Measurements from ENCODE around the gene DDB1. TPM values are rescaled to one million over a fixed set of nuclear protein-coding genes. Genes with fewer than 3 reads are reported as not detected.

The DDB1 gene
- total and polyA plus RNA-seq, 9 of the 15 experiments (the other 6 are each of a cell fraction or from before 2014, with no cell fraction given) = 172 to 361 (median 266) TPM

- 0 out of 2 replicates have a peak, but pooled peaks have one; percentile 41 for TF ChIP-seq ZHX1 (conservative IDR thresholded peaks at IDR 0.05; ENCODE audit: low read length)
- TF ChIP-seq NR2C2 (CRISPR knock-in tag; IDR thresholded peaks at IDR 0.05) = 0 out of 2 replicates have a peak, but pooled peaks have one; percentile 50
- TF ChIP-seq NR2C2 (tag; IDR thresholded peaks at IDR 0.05) = no peak
- no peak for TF ChIP-seq NBN (IDR thresholded peaks at IDR 0.05; ENCODE audit: low read depth)
- TF ChIP-seq FOXM1 (IDR thresholded peaks at IDR 0.05; ENCODE audit: low read depth) = no peak
- TF ChIP-seq FOXM1 (CRISPR knock-in tag; IDR thresholded peaks at IDR 0.05; ENCODE audit: low read depth) = 0 out of 2 replicates have a peak, but pooled peaks have one; percentile 47
- no peak for TF ChIP-seq NCOA4 (IDR thresholded peaks at IDR 0.05; ENCODE audit: partially characterized antibody)
- TF ChIP-seq PRDM10 (IDR thresholded peaks at IDR 0.05; ENCODE audit: partially characterized antibody) = peak; percentile 16
- no peak for TF ChIP-seq ZNF609 (CRISPR knock-in tag; IDR thresholded peaks at IDR 0.05; ENCODE audit: borderline replicate concordance)
- no peak for TF ChIP-seq ZNF239 (CRISPR knock-in tag; IDR thresholded peaks at IDR 0.05)
- no peak for TF ChIP-seq NFE2 (IDR thresholded peaks at IDR 0.05; ENCODE audit: low read depth)
- TF ChIP-seq TAF15 (IDR thresholded peaks at IDR 0.05; ENCODE audit: low read depth, low read length) = no peak
- peak; percentile 79 for TF ChIP-seq LCOR (CRISPR knock-in tag; IDR thresholded peaks at IDR 0.05)
- TF ChIP-seq PYGO2 (tag; IDR thresholded peaks at IDR 0.05) = no peak
- peak; percentile 67; the same call in 1 of the 2 replicates for TF ChIP-seq ELF1 (tag; IDR thresholded peaks at IDR 0.05)
- TF ChIP-seq MYBL2 (IDR thresholded peaks at IDR 0.05; ENCODE audit: low read depth) = no peak
- no peak for TF ChIP-seq MYBL2 (CRISPR knock-in tag; IDR thresholded peaks at IDR 0.05; ENCODE audit: borderline replicate concordance)
These were observed 3.4 kb upstream of the DDB1 start (continued) for GRCh38 chr11:61336171-61336935.
